Cortex of kidney (tissue), 1 donor: ENCODE measurements around the gene TOP1.
A peak's percentile ranks its signal among the peaks of the same experiment; 100 is the strongest.
"Not testable (repeated sequence)": the region's sequence is repeated elsewhere in the genome, so short reads cannot be mapped to it uniquely, and the experiment has no call there.

ENCODE experiments used
- DNase-seq: peaks from one replicate; lab custom pipeline; 2025; lab: John Stamatoyannopoulos, UW

Gene TOP1

DNA sequence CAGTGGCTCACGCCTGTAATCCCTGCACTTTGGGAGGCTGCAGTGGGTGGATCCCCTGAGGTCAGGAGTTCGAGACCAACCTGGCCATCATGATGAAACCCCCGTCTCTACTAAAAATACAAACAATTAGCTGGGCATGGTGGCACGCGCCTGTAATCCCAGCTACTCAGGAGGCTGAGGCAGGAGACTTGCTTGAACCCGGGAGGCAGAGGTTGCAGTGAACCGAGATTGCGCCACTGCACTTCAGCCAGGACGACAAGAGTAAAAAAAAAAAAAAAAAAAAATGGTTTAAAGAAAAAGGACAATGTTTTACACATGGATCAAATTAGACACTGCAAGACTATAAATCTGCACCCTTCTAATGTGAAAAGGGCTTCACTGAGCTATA, 103.8 kb downstream of the TOP1 start:
- DNase-seq, result not testable (repeated sequence)

DNA sequence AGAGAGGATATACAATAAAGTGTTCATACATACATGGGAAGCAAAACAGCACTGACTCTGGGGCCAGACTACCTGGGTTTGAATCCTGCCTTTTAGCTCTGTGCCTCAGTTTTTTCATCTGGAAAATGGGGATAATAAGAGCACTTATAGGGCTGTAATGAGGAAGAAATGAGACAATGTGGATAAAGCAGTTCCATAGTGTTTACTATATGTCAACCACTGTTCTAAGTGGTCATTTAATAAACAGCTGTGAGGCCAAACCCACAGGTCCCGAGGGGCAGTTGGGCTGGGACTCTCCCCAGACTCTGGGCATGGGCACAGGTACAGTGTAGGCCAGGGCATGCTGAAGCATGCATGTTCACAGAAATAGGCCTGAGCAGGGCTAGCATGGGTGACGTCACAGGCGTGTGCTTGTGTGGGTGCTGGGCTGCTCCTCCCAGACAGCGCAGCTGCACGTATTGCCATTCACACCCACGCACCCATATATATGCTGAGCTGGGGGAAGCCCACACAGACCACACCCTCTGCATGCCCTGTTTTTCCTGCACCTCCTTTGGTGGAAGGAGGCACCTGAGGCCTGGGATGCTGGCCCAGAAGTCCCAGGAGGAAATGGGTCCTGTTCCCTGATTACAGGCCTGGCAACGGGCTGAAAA, 105.2 kb downstream of the TOP1 start:
- DNase-seq, result no peak

DNA sequence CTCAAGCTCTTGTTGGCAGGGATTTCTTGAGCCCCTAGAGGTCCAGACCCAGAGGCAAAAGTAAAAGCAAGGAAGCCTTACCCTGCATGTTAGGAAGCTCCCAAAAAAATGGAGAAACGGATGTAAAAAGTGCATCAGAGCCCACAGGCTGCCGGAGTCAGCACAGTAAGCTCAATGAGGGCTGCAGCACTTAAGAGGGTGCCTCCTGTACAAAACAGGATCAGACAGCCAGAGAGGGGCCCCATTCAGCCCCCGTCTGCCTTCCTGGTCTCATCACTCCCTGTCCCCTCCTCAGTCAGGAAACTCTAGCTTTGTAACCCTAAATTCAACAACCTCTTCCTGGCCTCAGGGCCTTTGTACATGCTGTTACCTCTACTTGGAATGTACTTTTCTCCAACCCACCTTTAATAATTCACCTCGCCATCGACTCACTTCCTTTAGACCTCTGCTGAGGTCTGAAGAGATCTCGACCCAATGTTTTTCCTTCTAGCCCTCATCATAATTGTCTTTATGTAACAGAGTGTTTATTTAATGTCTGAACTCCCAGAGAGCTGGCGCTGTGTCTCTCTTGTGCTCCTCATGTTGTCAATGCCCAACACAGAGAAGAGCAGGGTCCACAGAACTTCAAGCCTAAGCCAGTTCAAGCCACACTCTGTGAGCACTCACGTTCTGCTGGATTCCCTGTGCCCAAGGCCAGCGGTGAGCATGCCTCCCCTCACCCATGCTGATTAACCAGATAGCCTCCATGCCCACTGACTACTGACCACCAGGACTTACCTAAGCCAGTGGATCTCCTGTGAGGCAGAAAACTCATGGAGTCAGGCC, 106.0 kb downstream of the TOP1 start:
- no peak for DNase-seq

DNA sequence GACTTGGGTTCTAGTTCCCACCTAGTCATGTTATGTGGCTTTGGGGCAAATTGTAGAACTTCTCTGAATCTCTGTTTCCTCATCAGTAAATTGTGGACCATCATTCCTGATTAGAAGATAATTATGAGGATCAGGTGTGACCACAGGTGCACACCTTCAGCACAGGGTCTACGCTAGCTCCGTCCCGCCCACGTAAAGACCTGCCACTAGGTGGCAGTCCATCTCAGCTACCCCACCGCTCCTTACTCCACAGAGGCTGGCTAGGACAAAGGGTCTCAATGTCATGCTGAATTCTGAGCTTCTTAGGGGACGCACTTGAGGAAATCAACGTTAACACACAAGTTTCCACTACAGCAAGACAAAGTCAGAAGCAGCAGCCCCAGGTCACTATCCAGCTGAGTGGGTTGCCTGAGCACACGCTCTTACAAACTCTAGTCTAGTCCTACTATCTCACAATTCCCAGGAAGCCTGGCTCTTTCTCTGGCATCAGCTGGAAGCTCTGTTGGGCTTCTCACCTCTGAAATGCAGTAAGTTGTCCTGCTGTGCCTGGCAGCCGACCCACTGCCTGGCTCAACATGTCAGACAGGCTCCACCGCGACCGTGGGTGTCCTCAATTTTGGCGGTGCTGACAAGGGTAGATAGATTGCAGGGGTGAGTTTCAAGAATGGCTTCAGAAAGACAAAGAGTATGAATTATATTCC, 106.7 kb downstream of the TOP1 start:
- no peak for DNase-seq

DNA sequence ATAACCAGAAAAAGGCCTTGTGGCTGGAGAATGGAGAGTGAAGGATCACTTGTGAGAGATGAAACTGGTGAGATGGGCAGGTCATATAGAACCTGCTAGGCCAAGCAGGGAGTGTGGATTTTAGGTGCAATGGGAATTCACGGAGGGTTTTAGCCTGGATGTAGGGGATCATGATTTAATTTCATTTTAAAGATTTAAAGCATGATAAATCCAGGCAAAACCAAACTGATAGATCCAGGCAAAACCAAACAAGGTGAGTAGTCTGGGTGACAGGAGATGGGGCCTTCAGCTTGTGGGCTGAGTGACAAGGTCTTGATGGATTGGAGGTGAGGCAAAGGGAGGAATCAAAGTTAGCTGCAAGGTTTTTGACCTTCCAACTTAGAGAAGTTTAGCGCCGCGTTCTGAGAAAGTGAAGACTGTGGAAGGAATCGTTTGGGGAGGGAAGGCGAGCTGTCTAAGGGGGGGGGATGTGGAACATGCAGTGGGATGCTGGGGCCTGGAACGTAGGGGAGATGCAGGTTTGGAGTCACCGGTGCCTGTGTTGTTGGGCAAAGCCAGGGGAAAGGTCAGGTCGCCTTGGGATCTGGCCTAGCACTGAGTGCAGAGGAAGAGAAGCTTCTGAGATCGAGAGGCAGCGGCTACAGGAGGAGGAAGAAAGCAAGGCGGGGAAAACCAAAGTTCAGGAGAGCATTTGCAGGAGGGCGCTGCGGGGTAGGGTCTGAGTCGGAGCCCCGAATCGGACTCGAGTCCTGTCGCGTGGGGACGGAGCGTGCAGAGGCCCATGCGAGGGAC, 107.5 kb downstream of the TOP1 start:
- no peak for DNase-seq

DNA sequence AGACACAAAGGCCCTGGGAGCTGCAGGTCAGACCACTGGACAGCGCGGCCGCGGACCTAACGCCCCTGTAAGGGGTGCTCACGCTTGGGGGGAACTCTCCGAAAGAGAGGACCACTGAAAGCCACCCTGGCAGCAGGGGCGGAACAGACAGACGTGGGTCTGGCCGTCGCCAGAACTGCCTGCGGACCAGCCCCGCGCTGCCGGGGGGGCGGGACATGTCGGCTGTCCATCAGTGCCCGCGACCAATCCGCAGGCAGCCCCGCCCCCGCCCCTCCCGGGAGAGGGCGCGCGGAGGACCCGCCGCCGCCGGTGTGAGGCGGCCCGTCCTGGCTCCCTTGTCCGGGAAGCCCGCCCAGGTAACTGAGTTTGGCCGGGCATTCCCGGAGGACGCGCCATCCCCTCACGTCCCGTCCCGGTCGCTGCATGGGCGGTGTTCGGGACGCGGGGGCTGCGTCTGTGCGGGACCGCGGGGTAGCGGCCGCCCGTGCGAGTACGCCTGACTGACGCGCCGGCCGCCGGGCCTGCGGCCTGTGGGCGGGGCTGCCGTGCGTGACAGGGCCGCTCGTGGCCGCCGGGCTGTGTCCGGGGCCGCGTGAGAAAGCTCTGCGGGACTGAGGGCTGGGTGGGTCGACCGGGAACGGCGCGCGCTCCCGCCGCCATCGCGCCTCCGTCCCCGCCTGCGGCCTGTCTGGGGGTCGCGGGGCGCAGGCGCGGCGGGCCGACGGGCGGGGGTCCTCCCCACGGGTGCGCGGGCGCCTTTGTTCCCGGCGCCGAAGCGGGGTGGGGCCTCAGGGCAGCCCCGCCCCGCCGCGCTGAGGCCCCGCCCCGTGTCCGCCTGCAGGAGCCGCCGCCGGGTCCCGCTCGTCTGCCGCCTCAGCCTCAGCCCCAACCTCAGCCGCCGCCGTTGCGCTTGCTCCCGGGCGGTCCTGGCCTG, 108.3 kb downstream of the TOP1 start, which contains the start of gene PLCG1:
Gene PLCG1, plus strand, starts transcription at position 864 of the 934 bp plus-strand sequence. CDS start 99 bp downstream, outside the sequence.
- peak; percentile 54 for DNase-seq

DNA sequence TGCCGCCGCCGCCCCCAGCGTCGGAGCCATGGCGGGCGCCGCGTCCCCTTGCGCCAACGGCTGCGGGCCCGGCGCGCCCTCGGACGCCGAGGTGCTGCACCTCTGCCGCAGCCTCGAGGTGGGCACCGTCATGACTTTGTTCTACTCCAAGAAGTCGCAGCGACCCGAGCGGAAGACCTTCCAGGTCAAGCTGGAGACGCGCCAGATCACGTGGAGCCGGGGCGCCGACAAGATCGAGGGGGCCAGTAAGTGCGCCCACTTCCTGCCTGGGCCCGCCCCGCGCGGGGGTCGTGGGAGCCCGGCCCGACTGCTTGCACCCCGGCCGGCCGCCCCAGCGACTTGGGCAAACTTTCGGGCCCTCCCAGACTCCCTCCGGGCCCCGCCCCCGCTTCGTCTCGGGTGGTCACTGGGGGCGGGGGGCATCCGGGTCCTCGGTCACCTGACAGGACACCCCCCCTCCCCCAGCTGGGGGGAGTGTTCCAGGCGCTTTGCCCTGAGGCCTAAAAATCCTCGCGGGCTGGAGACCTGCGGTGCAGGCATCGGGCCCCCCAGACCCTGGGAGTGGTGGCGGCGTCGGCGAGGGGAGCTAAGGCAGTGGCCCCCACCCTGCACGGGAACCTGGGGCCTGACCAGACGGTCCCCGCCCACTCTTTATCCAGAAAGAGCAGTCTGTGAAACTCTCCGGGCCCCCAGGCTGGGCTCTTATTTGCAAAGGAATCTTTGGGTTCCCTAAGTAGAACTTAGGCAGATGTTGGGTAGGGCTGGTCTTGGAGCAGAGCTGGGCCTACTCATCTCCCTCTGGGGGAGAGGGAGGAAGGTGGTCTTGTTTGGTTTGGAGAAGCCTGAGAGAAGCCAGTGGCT, 109.2 kb downstream of the TOP1 start:
- no peak for DNase-seq

DNA sequence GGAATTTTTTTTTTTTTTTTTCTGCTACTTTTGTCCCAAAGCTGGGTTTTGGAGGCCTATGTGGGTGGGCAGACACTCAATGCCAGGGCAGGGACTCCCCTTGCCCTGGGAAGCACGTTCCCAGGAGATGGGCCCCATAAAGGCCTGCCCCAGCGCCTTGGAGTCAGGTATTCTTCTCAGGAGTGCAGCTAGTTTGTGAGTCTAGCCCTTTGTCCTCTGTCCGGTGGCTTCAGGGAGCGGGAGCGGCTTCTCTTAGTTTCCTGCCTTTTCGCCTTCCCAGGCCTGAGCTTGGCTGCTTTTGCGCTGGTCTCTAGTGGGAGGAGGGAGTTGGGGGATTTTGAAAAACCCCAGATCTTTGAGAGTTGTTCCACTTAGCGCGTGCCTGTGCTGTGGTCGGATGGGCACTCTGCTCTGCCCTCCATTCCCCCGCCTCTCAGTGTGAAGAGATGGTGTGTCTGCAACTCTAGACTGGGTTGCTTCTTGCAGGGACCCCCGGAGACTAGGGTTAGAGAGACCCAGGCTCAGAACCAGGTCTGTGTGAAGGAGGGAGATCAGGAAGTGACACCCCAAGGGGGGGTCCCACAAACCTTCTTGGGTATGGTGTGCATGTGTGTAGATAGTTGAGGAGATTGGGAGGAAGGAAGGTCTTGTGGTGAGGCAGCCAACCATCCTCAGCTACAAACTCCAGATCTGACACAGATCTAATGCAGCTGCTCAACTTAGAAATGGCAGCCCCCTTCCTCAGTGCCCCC, 110.0 kb downstream of the TOP1 start:
- no peak for DNase-seq

DNA sequence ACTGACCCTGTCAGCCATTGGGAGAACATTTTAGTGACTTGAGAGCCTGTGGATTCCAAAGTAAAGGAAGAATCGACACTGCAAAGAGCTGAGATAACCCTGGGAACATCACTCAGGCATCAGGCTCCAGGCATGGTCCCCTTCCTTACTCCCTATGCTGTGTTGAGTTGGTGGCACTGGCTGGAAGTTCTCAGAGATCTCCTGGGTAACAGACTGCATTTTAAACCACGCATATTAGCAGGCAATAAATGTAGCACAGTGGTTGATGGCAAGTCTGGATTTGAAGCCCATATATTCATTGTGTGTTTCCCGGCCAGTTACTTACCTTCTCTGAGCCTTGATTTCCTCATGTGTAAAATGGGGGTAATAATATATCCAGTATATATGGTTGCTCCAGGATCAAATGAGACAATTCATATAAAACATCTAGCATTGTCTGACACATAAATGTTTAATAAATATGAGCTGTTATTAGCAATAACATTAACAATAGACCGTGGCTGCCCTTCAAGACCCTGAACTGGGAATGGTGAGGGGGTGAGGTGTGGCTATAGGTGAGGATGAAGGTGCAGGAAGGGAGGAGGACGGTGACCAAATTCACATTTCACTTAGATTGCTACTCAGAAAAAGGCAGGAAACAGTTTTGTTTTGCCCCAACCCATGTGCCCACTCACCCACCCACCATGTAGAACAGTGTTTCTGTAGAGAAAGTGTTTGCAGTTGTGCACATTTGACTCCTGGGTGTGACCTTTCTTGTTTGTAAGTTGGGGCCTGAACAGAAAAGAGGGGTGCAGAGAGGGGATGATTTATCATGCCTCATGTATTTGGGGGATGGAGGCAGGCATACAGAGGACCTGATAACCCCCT, 110.8 kb downstream of the TOP1 start:
- DNase-seq, result no peak

DNA sequence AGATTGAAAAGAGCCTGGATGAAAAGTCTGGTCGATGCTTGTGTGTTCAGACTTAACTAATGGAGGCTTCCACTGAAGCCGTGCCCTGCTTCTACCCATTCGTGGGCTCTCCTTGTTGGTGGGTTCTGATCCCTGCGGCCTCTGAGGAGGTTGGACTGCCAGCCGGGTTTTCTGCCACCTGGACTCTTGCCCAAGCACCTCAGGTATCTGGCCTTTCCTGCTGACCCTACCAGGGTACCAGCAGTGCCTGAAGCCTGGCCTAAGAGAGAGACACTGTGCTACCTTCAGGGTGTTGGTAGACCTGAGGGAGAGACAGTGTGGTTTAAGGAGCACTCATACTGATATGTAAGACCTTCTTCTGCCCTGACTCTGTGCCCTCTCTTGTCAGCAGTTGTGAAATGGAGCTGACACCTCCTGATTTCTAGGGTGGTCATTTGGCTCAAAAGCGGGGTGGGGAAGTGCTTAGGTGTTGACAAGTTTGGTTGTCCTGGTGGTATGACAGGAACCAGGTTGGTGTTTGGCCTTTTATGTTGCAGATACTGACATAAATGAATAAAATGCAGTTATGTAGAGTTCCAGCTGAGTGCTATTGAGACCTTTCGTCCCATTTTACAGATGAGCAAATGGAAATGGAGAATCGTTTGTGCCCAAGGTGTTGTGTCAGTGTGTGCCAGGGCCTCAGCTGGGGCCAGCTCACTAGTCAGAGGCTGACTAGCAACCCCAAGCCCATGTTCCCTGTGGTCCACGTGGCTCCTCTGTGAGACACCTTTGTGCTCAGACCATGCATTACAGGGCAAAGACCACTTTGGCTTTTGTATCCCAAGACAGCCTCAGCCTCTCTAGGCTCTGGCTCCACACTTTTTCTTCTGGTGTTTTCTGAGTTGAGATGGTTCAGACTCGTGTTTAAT, 111.9 kb downstream of the TOP1 start:
- no peak for DNase-seq

DNA sequence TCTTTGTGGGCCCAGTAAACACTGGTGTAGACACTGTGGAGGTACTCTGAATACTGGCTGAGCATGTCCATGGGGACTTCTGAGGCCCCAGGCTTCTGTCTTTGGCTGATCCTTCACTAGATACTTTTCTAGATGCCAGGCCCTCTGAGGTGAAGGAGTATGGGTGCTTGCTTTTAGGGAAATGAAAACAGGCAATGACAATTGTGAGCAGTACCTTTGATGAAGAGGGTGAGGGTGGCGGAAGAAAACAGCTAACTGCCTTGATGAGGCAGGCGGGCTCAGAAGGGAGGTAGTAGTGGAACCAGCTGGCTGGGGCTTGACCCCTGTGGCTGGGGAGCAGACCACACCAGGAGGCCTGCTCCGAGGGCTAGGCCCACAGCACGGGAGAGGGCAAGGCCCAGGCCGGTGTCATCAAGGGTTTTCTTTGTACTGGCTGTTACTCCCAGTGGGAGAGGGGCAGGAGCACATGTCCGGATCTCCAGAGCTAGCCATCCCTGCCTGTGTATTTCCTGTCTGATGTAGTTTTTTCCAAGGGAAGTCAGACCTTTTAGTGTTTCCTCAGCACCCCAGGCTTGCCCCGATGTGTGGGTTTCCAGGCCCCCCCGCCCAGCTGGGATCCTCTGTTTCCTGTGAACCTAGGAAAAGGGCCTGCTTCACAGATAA, 112.7 kb downstream of the TOP1 start:
- no peak for DNase-seq

DNA sequence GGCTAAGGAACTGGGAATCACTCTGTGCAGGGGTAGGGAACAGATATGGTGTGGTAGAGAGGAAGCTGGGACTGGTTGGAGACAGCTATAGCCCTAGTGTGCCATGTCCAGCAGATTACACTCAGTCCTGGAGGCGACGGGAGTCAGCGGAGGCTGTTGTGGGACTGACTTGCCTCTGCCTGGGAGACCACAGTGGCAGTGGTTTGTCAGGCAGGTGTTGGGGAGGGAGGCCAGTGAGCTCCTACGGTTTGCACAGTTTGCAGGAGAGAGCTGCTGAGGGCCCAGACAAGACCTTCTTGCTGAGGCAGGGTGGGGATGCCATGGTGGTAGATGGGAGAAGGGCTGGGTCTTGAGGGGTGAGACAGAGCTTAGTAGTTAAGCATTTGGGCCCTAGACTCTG, 113.6 kb downstream of the TOP1 start:
- no peak for DNase-seq

DNA sequence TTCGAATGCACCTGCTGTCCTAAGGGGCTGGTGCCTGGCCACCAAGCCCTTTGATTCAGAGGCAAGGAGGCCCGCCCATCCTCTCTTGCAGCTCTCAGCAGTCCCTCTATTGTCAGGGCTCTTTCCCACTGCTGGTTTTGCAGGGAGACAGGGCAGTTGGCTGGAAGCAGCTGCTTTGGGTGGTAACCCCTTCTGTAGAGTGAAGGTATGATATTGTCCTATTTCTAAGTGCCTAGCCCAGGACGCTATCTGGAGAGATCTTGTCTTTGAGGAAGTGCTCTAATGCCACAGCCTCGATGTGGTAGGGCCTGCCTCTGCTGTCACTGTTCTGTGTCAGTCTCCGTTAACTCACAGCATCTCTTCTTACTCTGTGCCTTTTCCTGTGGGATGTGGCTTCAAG, 114.3 kb downstream of the TOP1 start:
- no peak for DNase-seq

DNA sequence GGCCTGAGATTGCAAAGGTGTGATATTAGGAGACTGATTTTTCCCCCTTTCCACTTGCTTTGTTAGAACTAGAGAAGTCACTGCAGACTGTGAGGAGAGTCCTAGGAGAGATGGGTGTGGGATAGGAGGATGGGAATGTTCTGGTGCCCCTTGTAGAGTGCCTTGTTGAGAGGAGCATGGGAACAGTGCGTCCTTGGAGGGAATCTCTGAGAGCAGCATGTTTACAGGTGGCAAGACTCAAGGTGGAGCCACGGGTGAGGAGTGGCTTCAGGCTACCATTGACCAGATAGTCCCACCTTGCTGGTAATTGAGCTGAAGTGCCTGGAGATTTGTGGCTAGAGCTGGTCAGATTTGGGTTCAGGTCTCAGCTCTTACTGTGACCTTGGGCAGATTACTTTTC, 114.7 kb downstream of the TOP1 start:
- no peak for DNase-seq

DNA sequence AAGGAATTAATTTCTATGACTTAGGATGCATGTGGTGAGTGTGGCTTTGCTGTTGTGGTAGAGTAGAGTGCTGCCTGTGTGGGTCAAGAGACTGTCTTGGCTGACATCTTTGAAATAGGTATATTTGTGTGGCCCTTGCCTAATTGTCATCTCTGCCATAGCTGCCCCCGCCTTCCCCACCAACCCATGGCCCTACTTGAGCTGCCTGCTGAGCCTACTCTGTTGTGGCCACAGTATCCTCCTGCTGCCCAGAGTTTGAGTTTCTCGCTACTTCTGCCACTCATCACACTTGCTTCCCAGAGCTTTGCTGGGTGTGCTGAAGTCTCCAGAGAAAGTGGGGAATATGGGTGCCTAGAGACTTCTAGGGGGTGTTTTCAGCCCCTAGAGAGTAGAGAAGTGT, 116.7 kb downstream of the TOP1 start:
- no peak for DNase-seq

DNA sequence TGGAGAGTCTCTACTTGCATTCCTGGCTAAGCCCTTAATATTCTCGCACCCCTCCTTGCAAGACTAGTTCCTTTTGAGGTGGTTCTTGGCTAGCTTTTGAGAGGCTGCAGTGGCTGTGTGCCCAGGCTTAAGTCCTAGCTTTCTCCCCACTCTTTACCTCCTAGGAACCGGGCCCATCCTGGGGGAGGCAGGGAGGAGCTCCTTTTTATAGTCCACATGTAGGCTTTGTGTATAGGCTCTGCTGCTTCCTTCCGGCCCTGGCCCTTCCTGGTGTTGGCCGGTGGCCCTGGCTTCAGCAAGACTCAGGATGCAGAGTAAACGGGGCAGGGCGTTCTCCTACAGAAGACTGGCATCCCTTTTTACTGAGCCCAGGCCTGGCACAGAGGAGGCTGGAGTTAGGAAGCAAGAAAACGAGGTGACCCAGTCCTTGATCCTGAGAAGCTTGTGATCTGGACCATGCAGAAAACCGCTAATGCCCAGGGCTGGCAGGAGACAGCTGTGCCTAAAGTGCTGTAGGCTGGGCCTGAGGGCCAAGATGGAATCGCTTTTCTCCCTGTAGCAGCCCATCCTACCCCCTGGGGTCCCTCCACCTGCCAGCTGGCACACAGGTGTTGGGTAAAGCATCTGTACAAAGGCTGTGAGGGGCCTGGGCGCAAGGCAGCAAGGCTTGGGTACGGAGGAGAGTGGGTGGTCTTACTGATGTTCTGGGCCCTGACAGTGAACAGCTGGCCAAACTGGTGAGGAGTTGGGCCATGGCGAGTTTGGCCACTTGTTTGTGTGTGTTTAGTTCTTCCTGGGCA, 117.4 kb downstream of the TOP1 start:
- DNase-seq, result no peak
